OCI-LY7 (cell line): ENCODE data around the gene NOP16.

Experiments used
- CTCF ChIP-seq: fragments of 200-600 bp; sonication (generic); conservative IDR thresholded peaks from 2 replicates; pipeline ENCODE4 v1.5.1; 2014; ENCODE audit warnings: mild to moderate bottlenecking, antibody characterized with exemption, low read length, moderate library complexity, mixed read lengths
- EZH2phosphoT487 ChIP-seq: fragments of 200-600 bp; sonication (generic); IDR thresholded peaks from 2 replicates; pipeline ENCODE4 v1.6.1; 2018; ENCODE audit warnings: low read depth, borderline replicate concordance, mild to moderate bottlenecking, mixed run types, antibody characterized with exemption, low read length, moderate library complexity, mixed read lengths

- TF ChIP-seq CTCF (no peak), EZH2phosphoT487 (no peak)
Observed at GRCh38 chr5:176384991-176385390, 3.4 kb downstream of the NOP16 start.
